GM12892 (cell line): ENCODE measurements around the gene CNDP1.

Experiments
- POLR2A ChIP-seq: IDR thresholded peaks from 2 replicates; pipeline ENCODE4 v1.6.1; 2011; ENCODE audit warnings: low read depth, low read length, control low read depth
- POLR2AphosphoS5 ChIP-seq: IDR thresholded peaks from 2 replicates; pipeline ENCODE4 v1.6.1; 2011; ENCODE audit warnings: low read depth, low read length, control low read depth

- TF ChIP-seq POLR2A (no peak), POLR2AphosphoS5 (no peak)
Observed at GRCh38 chr18:74507927-74508326, 26.4 kb upstream of the CNDP1 start.
